ENCODE data around the gene KCNJ10.

The KCNJ10 gene

DNA sequence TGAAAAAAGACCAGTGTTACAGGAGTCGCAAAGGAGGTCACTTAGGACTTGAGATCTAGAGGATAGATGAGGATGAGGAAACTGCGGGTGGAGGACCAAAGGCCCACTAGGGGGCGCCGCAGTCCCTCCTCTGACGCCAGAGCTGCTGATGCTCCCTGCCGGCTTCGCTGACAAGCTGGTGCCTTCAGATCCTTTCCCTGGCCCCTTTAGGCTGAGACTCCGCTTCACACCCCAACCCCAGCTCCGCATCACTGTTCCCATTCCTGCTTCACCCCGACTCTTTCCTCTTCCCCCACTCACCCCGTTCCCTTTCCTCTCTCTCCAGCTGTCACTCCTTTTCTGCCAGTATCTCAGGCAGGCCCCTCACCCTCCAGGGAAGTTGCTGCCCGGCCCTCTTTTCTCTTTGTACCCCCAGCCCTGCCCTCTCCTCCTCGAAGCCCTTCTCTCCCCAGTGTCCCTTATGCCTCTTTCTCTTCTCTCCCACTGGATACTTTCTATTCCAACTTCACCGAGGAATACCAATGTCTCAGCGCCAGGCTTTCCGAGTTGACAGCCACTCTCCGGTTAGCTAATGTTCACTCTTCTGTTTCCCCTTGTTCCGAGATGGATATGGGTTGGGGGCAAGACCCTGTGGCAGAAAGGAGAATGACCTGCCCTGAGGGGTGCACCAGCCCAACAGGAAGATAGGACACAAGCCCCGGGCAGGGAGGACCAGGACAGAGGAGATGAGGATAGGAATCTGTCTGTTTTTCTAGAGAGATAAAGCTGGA is 15.9 kb upstream of the KCNJ10 start:
- H3F3A ChIP-seq (ENCODE audit: low read depth) = no peaks in the 10 kb centered on the region
- TF ChIP-seq EZH2phosphoT487 (IDR thresholded peaks at IDR 0.05; ENCODE audit: borderline replicate concordance) = no peak
- TF ChIP-seq, protein P1, sequence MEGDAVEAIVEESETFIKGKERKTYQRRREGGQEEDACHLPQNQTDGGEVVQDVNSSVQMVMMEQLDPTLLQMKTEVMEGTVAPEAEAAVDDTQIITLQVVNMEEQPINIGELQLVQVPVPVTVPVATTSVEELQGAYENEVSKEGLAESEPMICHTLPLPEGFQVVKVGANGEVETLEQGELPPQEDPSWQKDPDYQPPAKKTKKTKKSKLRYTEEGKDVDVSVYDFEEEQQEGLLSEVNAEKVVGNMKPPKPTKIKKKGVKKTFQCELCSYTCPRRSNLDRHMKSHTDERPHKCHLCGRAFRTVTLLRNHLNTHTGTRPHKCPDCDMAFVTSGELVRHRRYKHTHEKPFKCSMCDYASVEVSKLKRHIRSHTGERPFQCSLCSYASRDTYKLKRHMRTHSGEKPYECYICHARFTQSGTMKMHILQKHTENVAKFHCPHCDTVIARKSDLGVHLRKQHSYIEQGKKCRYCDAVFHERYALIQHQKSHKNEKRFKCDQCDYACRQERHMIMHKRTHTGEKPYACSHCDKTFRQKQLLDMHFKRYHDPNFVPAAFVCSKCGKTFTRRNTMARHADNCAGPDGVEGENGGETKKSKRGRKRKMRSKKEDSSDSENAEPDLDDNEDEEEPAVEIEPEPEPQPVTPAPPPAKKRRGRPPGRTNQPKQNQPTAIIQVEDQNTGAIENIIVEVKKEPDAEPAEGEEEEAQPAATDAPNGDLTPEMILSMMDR (conservative IDR thresholded peaks at IDR 0.05; ENCODE audit: low read length) = peak; percentile 89
- no peak overlapping the region for H3K9ac ChIP-seq (ENCODE audit: low read depth, low read length, poor library complexity, severe bottlenecking)
- no peak overlapping the region for H3K4me2 ChIP-seq (ENCODE audit: low read depth, low read length, poor library complexity, severe bottlenecking)
- H3K9me2 ChIP-seq (replicated peaks; ENCODE audit: low read depth, low read length) = no peaks in the 10 kb centered on the region
- no peaks in the 10 kb centered on the region for H4K20me1 ChIP-seq (ENCODE audit: insufficient read depth, low read length, poor library complexity, severe bottlenecking)
- H3K79me2 ChIP-seq (ENCODE audit: insufficient read depth, low read length) = no peaks in the 10 kb centered on the region
- no peak overlapping the region for H2AFZ ChIP-seq (ENCODE audit: low read length)
- H3K4me1 ChIP-seq (ENCODE audit: insufficient read depth, low read length, poor library complexity, severe bottlenecking) = no peaks in the 10 kb centered on the region
- no peaks in the 10 kb centered on the region for H3K36me3 ChIP-seq (ENCODE audit: insufficient read depth, low read length)
- H3K27me3 ChIP-seq (ENCODE audit: insufficient read depth, low read length, poor library complexity, severe bottlenecking) = no peaks in the 10 kb centered on the region
- H3K9me3 ChIP-seq (ENCODE audit: insufficient read depth, low read depth, low read length) = no peaks in the 10 kb centered on the region
- H3K4me3 ChIP-seq (ENCODE audit: low read length, poor library complexity, severe bottlenecking) = no peak overlapping the region

DNA sequence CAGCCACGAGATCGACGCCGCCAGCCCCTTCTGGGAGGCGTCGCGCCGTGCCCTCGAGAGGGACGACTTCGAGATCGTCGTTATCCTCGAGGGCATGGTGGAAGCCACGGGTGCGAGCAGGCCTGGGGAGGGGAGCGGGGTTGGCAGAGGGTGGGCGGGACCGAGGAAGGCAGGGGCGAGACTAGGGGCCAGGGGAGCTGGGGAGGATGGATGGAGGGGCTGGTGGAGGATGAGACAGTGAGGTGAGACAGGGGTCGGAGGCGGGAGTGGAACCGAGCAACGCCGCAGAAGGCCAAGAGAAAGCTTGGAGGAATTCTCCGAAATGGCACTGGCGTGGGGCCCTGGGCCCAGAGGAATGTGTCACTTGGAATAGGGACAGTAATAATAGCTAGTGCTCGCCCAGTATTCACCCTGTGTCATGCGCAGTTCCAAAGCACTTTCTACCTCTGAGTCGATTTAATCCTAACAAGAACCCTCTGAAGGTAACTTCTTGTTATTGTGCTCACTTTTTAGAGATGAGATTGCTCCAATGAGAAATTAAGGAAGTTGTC is 14.9 kb upstream of the KCNJ10 start:
- TF ChIP-seq, protein P1 (conservative IDR thresholded peaks at IDR 0.05; ENCODE audit: low read length) = no peak
- no peak for TF ChIP-seq EZH2phosphoT487 (IDR thresholded peaks at IDR 0.05; ENCODE audit: borderline replicate concordance)
- no peak overlapping the region for H2AFZ ChIP-seq (ENCODE audit: low read length)
- no peaks in the 10 kb centered on the region for H3K36me3 ChIP-seq (ENCODE audit: insufficient read depth, low read length)
- H4K20me1 ChIP-seq (ENCODE audit: insufficient read depth, low read length, poor library complexity, severe bottlenecking) = no peaks in the 10 kb centered on the region
- H3K4me2 ChIP-seq (ENCODE audit: low read depth, low read length, poor library complexity, severe bottlenecking) = no peak overlapping the region
- H3K9ac ChIP-seq (ENCODE audit: low read depth, low read length, poor library complexity, severe bottlenecking) = no peak overlapping the region
- H3K9me2 ChIP-seq (replicated peaks; ENCODE audit: low read depth, low read length) = no peaks in the 10 kb centered on the region
- no peaks in the 10 kb centered on the region for H3K9me3 ChIP-seq (ENCODE audit: insufficient read depth, low read depth, low read length)
- no peaks in the 10 kb centered on the region for H3K79me2 ChIP-seq (ENCODE audit: insufficient read depth, low read length)
- no peaks in the 10 kb centered on the region for H3F3A ChIP-seq (ENCODE audit: low read depth)
- H3K27me3 ChIP-seq (ENCODE audit: insufficient read depth, low read length, poor library complexity, severe bottlenecking) = no peaks in the 10 kb centered on the region
- H3K4me3 ChIP-seq (ENCODE audit: low read length, poor library complexity, severe bottlenecking) = no peak overlapping the region
- H3K4me1 ChIP-seq (ENCODE audit: insufficient read depth, low read length, poor library complexity, severe bottlenecking) = no peaks in the 10 kb centered on the region

DNA sequence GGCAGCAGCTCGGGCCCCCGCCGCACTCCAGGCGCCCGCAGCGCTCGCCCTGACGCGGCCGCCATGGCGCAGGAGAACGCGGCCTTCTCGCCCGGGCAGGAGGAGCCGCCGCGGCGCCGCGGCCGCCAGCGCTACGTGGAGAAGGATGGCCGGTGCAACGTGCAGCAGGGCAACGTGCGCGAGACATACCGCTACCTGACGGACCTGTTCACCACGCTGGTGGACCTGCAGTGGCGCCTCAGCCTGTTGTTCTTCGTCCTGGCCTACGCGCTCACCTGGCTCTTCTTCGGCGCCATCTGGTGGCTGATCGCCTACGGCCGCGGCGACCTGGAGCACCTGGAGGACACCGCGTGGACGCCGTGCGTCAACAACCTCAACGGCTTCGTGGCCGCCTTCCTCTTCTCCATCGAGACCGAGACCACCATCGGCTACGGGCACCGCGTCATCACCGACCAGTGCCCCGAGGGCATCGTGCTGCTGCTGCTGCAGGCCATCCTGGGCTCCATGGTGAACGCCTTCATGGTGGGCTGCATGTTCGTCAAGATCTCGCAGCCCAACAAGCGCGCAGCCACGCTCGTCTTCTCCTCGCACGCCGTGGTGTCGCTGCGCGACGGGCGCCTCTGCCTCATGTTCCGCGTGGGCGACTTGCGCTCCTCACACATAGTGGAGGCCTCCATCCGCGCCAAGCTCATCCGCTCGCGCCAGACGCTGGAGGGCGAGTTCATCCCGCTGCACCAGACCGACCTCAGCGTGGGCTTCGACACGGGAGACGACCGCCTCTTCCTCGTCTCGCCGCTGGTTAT is 14.2 kb upstream of the KCNJ10 start:
- H3K4me3 ChIP-seq (ENCODE audit: low read length, poor library complexity, severe bottlenecking) = no peak overlapping the region
- no peak overlapping the region for H3K4me2 ChIP-seq (ENCODE audit: low read depth, low read length, poor library complexity, severe bottlenecking)
- TF ChIP-seq EZH2phosphoT487 (IDR thresholded peaks at IDR 0.05; ENCODE audit: borderline replicate concordance) = no peak
- TF ChIP-seq, protein P1 (conservative IDR thresholded peaks at IDR 0.05; ENCODE audit: low read length) = peak; percentile 51
- H2AFZ ChIP-seq (ENCODE audit: low read length) = no peak overlapping the region
- H3K27me3 ChIP-seq (ENCODE audit: insufficient read depth, low read length, poor library complexity, severe bottlenecking) = no peaks in the 10 kb centered on the region
- no peaks in the 10 kb centered on the region for H3K9me3 ChIP-seq (ENCODE audit: insufficient read depth, low read depth, low read length)
- no peaks in the 10 kb centered on the region for H3F3A ChIP-seq (ENCODE audit: low read depth)
- no peaks in the 10 kb centered on the region for H3K9me2 ChIP-seq (replicated peaks; ENCODE audit: low read depth, low read length)
- no peaks in the 10 kb centered on the region for H3K79me2 ChIP-seq (ENCODE audit: insufficient read depth, low read length)
- no peaks in the 10 kb centered on the region for H3K36me3 ChIP-seq (ENCODE audit: insufficient read depth, low read length)
- no peaks in the 10 kb centered on the region for H3K4me1 ChIP-seq (ENCODE audit: insufficient read depth, low read length, poor library complexity, severe bottlenecking)
- no peak overlapping the region for H3K9ac ChIP-seq (ENCODE audit: low read depth, low read length, poor library complexity, severe bottlenecking)
- H4K20me1 ChIP-seq (ENCODE audit: insufficient read depth, low read length, poor library complexity, severe bottlenecking) = no peaks in the 10 kb centered on the region
